Astrocyte of the cerebellum (primary cell): ENCODE results near the gene PPP2R2B.

ENCODE experiments used
- DNase-seq: peaks from one replicate; pipeline ENCODE4 v3.0.0-alpha.2; 2011; ENCODE audit warnings: low read depth
- H3K4me3 ChIP-seq: 2 replicates; pipeline ENCODE4 v1.5.1; 2011; ENCODE audit warnings: mild to moderate bottlenecking, low read depth, low read length, moderate library complexity
- in situ Hi-C: cut with HindIII; loops from 2 replicates; pipeline ENCODE4 v1.10.0; 2017; ENCODE audit warnings: low sequenced_read_pairs
- TF ChIP-seq, protein P1 (sequence below): IDR thresholded peaks from 2 replicates; pipeline ENCODE4 v1.5.1; 2012; ENCODE audit warnings: low read length, low read depth, moderate library complexity, mild to moderate bottlenecking; ENCODE audit errors: missing control alignments

Gene PPP2R2B

GRCh38 chr5:146548781-146549449 lies 329.6 kb downstream of the PPP2R2B start:
- in situ Hi-C loops: no loop called here

GRCh38 chr5:146544232-146544631 lies 334.3 kb downstream of the PPP2R2B start:
- no peak overlapping the region for H3K4me3 ChIP-seq
- DNase-seq: no peak
- in situ Hi-C loops: no loop called here
- TF ChIP-seq, protein P1, sequence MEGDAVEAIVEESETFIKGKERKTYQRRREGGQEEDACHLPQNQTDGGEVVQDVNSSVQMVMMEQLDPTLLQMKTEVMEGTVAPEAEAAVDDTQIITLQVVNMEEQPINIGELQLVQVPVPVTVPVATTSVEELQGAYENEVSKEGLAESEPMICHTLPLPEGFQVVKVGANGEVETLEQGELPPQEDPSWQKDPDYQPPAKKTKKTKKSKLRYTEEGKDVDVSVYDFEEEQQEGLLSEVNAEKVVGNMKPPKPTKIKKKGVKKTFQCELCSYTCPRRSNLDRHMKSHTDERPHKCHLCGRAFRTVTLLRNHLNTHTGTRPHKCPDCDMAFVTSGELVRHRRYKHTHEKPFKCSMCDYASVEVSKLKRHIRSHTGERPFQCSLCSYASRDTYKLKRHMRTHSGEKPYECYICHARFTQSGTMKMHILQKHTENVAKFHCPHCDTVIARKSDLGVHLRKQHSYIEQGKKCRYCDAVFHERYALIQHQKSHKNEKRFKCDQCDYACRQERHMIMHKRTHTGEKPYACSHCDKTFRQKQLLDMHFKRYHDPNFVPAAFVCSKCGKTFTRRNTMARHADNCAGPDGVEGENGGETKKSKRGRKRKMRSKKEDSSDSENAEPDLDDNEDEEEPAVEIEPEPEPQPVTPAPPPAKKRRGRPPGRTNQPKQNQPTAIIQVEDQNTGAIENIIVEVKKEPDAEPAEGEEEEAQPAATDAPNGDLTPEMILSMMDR: no peak

More at GRCh38 chr5:146548781-146549449, 329.6 kb downstream of the PPP2R2B start:
- H3K4me3 ChIP-seq: no peak overlapping the region
- TF ChIP-seq, protein P1: no peak
- DNase-seq: no peak

DNA sequence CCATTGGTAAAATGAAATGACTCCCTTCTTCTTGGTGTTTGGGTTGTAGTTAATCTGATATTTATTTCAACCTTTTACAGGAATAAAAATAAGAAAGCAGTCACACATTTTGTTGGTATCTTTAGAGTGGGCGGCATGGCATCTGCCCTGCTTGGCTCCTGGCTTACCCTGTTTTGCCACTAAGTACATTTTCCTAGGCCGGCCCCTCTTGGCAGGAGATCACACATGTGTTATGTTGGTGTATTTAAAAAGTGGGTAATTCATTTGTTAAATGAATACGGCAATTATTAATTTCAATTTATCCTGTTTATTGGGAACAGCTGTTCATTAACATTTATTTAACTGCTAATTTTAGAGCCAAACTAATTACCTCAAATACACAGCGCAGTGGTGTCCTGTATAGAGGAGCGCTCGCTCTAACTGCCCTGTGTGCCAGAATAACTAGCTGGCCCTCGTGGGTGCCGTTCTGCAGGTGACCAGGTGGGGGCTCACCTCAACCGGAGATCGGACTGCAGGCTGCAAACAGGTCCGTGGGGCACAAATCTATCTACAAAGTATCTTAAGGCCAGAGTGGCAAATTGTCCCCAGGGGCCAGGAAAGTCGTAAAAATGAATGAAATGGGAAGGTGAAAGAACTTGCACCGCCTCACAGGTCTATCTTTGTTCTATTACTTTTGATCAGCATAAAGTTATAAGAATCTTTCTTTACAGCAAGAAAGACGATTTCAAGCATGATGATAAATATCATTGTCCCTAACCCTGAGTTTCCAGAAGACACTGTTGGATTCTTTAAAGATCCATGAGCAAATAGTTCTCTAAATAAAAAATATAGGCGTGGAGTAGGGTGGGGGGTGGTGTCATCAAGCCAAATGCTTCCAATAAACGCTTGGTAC lies 336.4 kb downstream of the PPP2R2B start:
- DNase-seq: peak; percentile 47
- TF ChIP-seq, protein P1: peak; percentile 98
- H3K4me3 ChIP-seq: no peak overlapping the region
- in situ Hi-C loops: no loop called here

GRCh38 chr5:146540414-146540813 lies 338.1 kb downstream of the PPP2R2B start:
- no peak overlapping the region for H3K4me3 ChIP-seq
- TF ChIP-seq, protein P1: no peak
- no peak for DNase-seq
- in situ Hi-C loops: no loop called here

DNA sequence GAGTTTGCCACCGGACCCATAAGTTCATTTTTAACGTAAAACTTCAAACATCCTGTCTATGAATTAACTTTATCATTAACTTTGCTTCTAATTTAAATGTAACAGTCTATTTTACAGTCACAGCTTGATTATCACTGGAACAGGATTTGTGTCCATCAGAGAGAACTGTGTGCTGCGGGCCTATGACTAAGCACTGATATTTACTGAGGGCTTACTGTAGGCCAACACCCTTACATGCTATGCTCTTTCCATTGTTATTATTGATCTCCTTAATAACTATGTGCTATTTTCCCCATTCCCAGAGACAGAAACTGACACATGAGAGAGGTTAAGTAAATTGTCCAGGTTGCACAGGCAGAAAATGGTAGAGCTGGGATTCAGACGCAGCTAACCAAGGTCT lies 338.6 kb downstream of the PPP2R2B start:
- TF ChIP-seq, protein P1: no peak
- no peak for DNase-seq
- in situ Hi-C loops: loop anchor here (10.0 kb wide), 1 partner anchor 1035 kb away; no protein-coding TSS in a partner anchor
- no peak overlapping the region for H3K4me3 ChIP-seq

GRCh38 chr5:146538432-146538831 lies 340.1 kb downstream of the PPP2R2B start:
- DNase-seq: no peak
- in situ Hi-C loops: loop anchor here (10.0 kb wide), 1 partner anchor 1036 kb away; no protein-coding TSS in a partner anchor
- TF ChIP-seq, protein P1: no peak

More at GRCh38 chr5:146538432-146538831, 340.1 kb downstream of the PPP2R2B start:
- no peak overlapping the region for H3K4me3 ChIP-seq
